Neural cell (in vitro differentiated cells): ENCODE results near the gene CDRT4. TPM values are rescaled to one million over a fixed set of nuclear protein-coding genes. Genes with fewer than 3 reads are reported as not detected.

Source experiments
- H2AFZ ChIP-seq: fragments of 200-600, 300-800 bp; sonication (generic), shearing (Covaris generic); 2 replicates; pipeline ENCODE4 v1.6.0; 2014; ENCODE audit warnings: low read depth, mild to moderate bottlenecking, antibody characterized with exemption, low read length, moderate library complexity
- H3F3A ChIP-seq: fragments of 200-600 bp; shearing (Covaris generic); 2 replicates; pipeline ENCODE4 v1.6.1; 2016; ENCODE audit warnings: mild to moderate bottlenecking, moderate library complexity, mixed read lengths, antibody characterized with exemption, low read length; ENCODE audit not compliant: insufficient read depth, poor library complexity, severe bottlenecking
- H3K27ac ChIP-seq: fragments of 200-600, 300-800 bp; sonication (generic), shearing (Covaris generic); 2 replicates; pipeline ENCODE4 v1.5.1; 2014; ENCODE audit warnings: mild to moderate bottlenecking, low read length, moderate library complexity
- H3K27me3 ChIP-seq: fragments of 300-800, 200-600 bp; sonication (generic), shearing (Covaris generic); 2 replicates; pipeline ENCODE4 v1.6.0; 2014; ENCODE audit warnings: mild to moderate bottlenecking, low read depth, low read length, moderate library complexity; ENCODE audit not compliant: insufficient read depth
- H3K36me3 ChIP-seq: fragments of 300-800, 200-600 bp; sonication (generic), shearing (Covaris generic); 2 replicates; pipeline ENCODE4 v1.5.1; 2014; ENCODE audit warnings: mild to moderate bottlenecking, antibody characterized with exemption, low read length, moderate library complexity; ENCODE audit not compliant: insufficient read depth
- H3K4me2 ChIP-seq: fragments of 300-800, 200-600 bp; sonication (generic), shearing (Covaris generic); 2 replicates; pipeline ENCODE4 v1.6.0; 2014; ENCODE audit warnings: mild to moderate bottlenecking, low read length
- H3K4me3 ChIP-seq: fragments of 300-800, 200-600 bp; sonication (generic), shearing (Covaris generic); 2 replicates; pipeline ENCODE4 v1.5.1; 2014; ENCODE audit warnings: mild to moderate bottlenecking, low read length, moderate library complexity
- H3K79me2 ChIP-seq: fragments of 200-600 bp; shearing (Covaris generic); replicated peaks from 2 replicates; pipeline ENCODE4 v1.6.0; 2014; ENCODE audit warnings: mild to moderate bottlenecking, low read length, moderate library complexity; ENCODE audit not compliant: insufficient read depth
- H3K9ac ChIP-seq: fragments of 300-800, 200-600 bp; sonication (generic), shearing (Covaris generic); 2 replicates; pipeline ENCODE4 v1.6.1; 2016; ENCODE audit warnings: mild to moderate bottlenecking, low read length, mixed read lengths
- H3K9me2 ChIP-seq: fragments of 200-600 bp; shearing (Covaris generic); 2 replicates; pipeline ENCODE4 v1.6.1; 2016; ENCODE audit warnings: mild to moderate bottlenecking, low read length, mixed read lengths; ENCODE audit not compliant: insufficient read depth
- H3K9me3 ChIP-seq: fragments of 200-600, 300-800 bp; sonication (generic), shearing (Covaris generic); 2 replicates; pipeline ENCODE4 v1.6.1; 2016; ENCODE audit warnings: mild to moderate bottlenecking, mixed run types, low read length, moderate library complexity, mixed read lengths
- H4K20me1 ChIP-seq: fragments of 200-600 bp; shearing (Covaris generic); 2 replicates; pipeline ENCODE4 v1.6.1; 2016; ENCODE audit warnings: mild to moderate bottlenecking, mixed run types; ENCODE audit not compliant: insufficient read depth
- EP300 ChIP-seq: fragments of 450-650 bp; conservative IDR thresholded peaks from 2 replicates; pipeline ENCODE4 v1.6.1; 2014; ENCODE audit warnings: antibody characterized with exemption, mild to moderate bottlenecking, moderate library complexity; ENCODE audit not compliant: poor library complexity, severe bottlenecking
- EZH2 ChIP-seq: fragments of 200-600, 300-800 bp; shearing (Covaris generic), sonication (generic); IDR thresholded peaks from 2 replicates; pipeline ENCODE4 v1.6.1; 2014; ENCODE audit warnings: antibody characterized with exemption, low read length, borderline replicate concordance, mild to moderate bottlenecking; ENCODE audit not compliant: insufficient read depth, poor library complexity, severe bottlenecking
- MXI1 ChIP-seq: fragments of 450-650 bp; conservative IDR thresholded peaks from 2 replicates; pipeline ENCODE4 v1.6.1; 2014; ENCODE audit warnings: antibody characterized with exemption, mild to moderate bottlenecking; ENCODE audit not compliant: poor library complexity, severe bottlenecking
- POLR2AphosphoS5 ChIP-seq: IDR thresholded peaks from 2 replicates; pipeline ENCODE4 v1.6.1; 2012
- RAD21 ChIP-seq: fragments of 450-650 bp; conservative IDR thresholded peaks from 2 replicates; pipeline ENCODE4 v1.6.1; 2014; ENCODE audit warnings: antibody characterized with exemption, mild to moderate bottlenecking, moderate library complexity
- SMC3 ChIP-seq: fragments of 450-650 bp; conservative IDR thresholded peaks from 2 replicates; pipeline ENCODE4 v1.6.1; 2014; ENCODE audit warnings: antibody characterized with exemption, mild to moderate bottlenecking, moderate library complexity; ENCODE audit not compliant: poor library complexity
- TAF1 ChIP-seq: IDR thresholded peaks from 2 replicates; pipeline ENCODE4 v1.6.1; 2012; ENCODE audit warnings: low read depth
- polyA plus RNA-seq: library from polyadenylated mRNA; depleted of rRNA; stranded (reverse); fragments of >200 nt; gene quantifications from 2 replicates; pipeline ENCODE4 v1.2.3, GENCODE V29; 2014
- TF ChIP-seq, protein P1 (sequence below): IDR thresholded peaks from 2 replicates; pipeline ENCODE4 v1.6.1; 2012; ENCODE audit warnings: borderline replicate concordance
- TF ChIP-seq, protein P2 (sequence below): fragments of 450-650 bp; IDR thresholded peaks from 2 replicates; pipeline ENCODE4 v1.5.1; 2014; ENCODE audit warnings: antibody characterized with exemption, mild to moderate bottlenecking, moderate library complexity; ENCODE audit not compliant: poor library complexity, severe bottlenecking

Gene CDRT4
- polyA plus RNA-seq, 1 donor from 2014 or later = 22.5 TPM

DNA sequence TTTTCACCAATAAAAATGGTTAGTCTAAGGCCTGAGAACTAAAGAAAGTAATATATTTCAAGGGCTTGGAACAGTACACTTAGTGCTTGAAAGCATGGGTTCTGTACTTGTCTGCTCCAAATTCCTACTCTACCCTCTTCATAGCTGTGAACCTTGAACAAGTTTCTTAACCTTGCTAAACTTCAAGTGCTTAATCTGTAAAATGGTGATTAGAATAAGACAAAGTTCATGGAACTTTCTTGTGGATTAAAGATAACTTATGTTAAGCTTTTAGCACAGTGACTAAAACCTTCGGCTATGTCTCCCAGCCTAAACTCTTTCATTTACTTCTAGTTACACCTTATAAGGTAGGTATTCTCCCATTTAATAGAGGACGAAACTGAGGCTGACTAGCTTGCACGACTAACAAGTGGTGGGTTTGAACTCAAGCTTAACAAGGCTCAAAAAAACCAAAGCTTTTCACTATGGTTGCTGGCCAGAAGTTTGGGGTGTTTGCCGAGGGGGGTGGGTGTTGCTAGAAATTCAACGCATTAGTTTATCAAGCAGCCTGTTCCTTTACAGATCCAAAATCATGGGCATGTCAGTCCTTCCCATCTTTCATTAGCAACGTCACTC is 28.8 kb downstream of the CDRT4 start:
- Histone ChIP-seq H3K9me2 (no peaks in the 10 kb centered on the region), H3K79me2 (no peaks in the 10 kb centered on the region), H4K20me1 (no peaks in the 10 kb centered on the region), H3K9me3 (no peaks in the 10 kb centered on the region), H3F3A (no peaks in the 10 kb centered on the region), H3K4me2 (no peak overlapping the region), H3K36me3 (peaks cover 9% of the 10 kb centered on the region), H3K27me3 (no peaks in the 10 kb centered on the region), H3K9ac (no peak overlapping the region), H3K27ac (no peak overlapping the region), H2AFZ (no peak overlapping the region), H3K4me3 (no peak overlapping the region)
- TF ChIP-seq POLR2AphosphoS5 (no peak), RAD21 (no peak), MXI1 (no peak), EZH2 (no peak), TAF1 (no peak), SMC3 (no peak), EP300 (no peak)
- TF ChIP-seq, protein P1, sequence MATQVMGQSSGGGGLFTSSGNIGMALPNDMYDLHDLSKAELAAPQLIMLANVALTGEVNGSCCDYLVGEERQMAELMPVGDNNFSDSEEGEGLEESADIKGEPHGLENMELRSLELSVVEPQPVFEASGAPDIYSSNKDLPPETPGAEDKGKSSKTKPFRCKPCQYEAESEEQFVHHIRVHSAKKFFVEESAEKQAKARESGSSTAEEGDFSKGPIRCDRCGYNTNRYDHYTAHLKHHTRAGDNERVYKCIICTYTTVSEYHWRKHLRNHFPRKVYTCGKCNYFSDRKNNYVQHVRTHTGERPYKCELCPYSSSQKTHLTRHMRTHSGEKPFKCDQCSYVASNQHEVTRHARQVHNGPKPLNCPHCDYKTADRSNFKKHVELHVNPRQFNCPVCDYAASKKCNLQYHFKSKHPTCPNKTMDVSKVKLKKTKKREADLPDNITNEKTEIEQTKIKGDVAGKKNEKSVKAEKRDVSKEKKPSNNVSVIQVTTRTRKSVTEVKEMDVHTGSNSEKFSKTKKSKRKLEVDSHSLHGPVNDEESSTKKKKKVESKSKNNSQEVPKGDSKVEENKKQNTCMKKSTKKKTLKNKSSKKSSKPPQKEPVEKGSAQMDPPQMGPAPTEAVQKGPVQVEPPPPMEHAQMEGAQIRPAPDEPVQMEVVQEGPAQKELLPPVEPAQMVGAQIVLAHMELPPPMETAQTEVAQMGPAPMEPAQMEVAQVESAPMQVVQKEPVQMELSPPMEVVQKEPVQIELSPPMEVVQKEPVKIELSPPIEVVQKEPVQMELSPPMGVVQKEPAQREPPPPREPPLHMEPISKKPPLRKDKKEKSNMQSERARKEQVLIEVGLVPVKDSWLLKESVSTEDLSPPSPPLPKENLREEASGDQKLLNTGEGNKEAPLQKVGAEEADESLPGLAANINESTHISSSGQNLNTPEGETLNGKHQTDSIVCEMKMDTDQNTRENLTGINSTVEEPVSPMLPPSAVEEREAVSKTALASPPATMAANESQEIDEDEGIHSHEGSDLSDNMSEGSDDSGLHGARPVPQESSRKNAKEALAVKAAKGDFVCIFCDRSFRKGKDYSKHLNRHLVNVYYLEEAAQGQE = no peak
- TF ChIP-seq, protein P2, sequence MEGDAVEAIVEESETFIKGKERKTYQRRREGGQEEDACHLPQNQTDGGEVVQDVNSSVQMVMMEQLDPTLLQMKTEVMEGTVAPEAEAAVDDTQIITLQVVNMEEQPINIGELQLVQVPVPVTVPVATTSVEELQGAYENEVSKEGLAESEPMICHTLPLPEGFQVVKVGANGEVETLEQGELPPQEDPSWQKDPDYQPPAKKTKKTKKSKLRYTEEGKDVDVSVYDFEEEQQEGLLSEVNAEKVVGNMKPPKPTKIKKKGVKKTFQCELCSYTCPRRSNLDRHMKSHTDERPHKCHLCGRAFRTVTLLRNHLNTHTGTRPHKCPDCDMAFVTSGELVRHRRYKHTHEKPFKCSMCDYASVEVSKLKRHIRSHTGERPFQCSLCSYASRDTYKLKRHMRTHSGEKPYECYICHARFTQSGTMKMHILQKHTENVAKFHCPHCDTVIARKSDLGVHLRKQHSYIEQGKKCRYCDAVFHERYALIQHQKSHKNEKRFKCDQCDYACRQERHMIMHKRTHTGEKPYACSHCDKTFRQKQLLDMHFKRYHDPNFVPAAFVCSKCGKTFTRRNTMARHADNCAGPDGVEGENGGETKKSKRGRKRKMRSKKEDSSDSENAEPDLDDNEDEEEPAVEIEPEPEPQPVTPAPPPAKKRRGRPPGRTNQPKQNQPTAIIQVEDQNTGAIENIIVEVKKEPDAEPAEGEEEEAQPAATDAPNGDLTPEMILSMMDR = no peak

DNA sequence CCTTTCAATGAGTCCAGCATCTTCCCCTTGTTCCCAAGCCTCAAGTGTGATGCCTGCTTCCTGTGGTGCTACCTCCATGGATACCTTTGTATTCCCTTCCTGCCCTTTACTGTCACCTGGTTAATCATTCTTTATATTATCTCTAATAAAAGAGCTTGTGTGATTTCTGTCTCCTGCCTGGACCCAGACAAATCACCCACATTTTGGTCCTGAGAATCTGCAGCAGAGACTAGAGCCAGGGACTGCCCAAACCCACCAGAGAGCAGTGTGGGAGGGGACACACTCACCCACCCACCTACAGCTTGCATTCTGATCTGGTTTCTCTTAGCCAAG is 30.2 kb downstream of the CDRT4 start:
- H3K79me2 ChIP-seq = no peaks in the 10 kb centered on the region
- TF ChIP-seq POLR2AphosphoS5 (no peak), MXI1 (no peak), EZH2 (no peak), SMC3 (no peak), RAD21 (no peak), TAF1 (no peak), EP300 (no peak)
- TF ChIP-seq, protein P2 = no peak
- TF ChIP-seq, protein P1 = no peak
- H3K36me3 ChIP-seq = peaks cover 9% of the 10 kb centered on the region

More for the DNA sequence above, 30.2 kb downstream of the CDRT4 start:
- no peak overlapping the region for H3K4me2 ChIP-seq
- no peak overlapping the region for H3K27ac ChIP-seq
- H3K27me3 ChIP-seq = no peaks in the 10 kb centered on the region
- no peak overlapping the region for H2AFZ ChIP-seq
- no peak overlapping the region for H3K4me3 ChIP-seq
- no peak overlapping the region for H3K9ac ChIP-seq
- no peaks in the 10 kb centered on the region for H3K9me3 ChIP-seq
- H4K20me1 ChIP-seq = no peaks in the 10 kb centered on the region
- H3K9me2 ChIP-seq = no peaks in the 10 kb centered on the region
- no peaks in the 10 kb centered on the region for H3F3A ChIP-seq
